GM19023 (cell line): ENCODE measurements around the gene INF2.

Experiments
- ATAC-seq: cut with Tn5 transposase; IDR thresholded peaks from one replicate; pipeline ENCODE4 v1.9.1; 2021; ENCODE audit warnings: mild to moderate bottlenecking, moderate library complexity; ENCODE audit not compliant: unreplicated experiment

INF2 gene

DNA sequence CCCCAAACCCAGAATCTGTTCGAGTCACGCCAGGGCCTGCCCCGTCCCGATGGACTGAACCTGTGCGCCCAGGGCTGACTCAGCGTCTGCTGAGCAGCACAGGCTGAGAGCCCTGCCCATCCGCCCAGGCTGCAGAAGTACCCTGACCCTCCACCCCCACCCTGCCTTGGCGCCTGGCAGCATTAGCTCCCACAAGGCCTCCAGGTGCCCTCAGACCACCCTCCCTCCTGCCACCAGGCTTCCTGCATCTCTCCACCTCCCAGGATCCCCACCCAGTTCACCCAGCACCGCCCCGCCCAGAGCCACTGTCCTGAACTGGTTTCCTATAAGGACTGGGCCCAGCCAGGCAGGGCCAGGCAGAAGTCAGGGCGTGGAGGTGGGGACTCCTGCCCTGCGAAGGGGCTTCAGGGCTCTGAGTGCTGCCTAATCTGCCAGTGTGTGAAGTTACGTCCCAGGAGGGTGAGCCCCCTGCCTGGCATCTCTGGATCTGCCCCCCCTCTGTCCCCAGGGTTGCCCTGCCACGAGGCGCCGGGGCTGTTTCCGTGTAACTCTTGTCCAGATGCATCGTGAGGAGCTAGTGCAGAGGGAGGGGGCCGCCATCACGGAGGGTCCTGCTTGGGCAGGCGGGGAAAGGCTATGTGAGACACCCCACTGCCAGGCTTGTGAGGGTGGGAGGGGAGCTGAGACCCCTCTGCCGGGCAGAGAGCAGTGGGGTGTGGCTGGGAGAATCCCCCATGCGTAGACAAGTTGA lies 43.7 kb downstream of the INF2 start:
- no peak for ATAC-seq

DNA sequence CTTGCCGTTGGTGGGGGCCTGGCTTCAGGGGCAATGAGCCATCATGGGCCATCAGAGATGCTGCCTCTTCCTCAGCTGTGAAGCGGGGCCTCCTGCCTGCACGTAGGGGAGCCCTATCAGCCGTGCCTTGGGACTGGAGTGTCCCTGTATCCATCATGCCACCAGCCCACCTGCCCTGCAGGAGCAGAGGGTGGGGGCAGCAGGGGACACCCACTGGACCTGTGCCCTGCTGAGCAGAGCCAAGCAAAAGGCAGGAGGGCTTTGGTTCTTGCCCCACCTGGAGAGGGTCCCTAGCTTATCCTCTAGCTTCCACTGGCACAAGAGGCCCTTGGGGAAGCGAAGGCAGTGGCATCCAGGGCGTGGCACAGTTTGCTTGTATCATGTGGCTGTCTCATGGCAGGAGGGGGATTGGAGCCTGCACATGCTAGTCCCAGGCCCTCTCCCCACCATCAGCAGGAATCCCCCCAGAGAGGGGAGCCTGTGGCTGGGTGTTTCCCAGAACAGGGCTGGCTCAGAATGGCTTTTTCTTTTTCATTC lies 44.7 kb downstream of the INF2 start:
- ATAC-seq, result no peak

DNA sequence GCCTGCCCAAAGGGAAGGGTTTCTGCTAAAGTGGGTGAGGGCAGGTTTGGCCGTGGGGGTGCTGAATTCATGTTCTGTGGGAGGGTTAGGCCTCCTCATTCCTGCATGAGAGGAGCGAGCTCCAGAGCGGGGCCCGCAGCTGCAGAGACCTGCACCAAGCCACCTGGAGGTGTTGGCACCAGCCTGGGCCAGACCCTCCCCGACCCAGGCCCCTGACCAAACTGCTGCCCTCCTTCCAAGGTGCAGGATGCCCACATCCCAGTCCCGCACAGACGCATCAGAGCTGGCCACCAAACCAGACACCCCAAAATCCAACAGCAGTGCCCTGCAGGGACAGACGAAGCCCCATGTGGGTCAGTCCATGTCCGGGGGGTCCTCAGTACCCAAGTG lies 45.2 kb downstream of the INF2 start:
- ATAC-seq, result no peak

DNA sequence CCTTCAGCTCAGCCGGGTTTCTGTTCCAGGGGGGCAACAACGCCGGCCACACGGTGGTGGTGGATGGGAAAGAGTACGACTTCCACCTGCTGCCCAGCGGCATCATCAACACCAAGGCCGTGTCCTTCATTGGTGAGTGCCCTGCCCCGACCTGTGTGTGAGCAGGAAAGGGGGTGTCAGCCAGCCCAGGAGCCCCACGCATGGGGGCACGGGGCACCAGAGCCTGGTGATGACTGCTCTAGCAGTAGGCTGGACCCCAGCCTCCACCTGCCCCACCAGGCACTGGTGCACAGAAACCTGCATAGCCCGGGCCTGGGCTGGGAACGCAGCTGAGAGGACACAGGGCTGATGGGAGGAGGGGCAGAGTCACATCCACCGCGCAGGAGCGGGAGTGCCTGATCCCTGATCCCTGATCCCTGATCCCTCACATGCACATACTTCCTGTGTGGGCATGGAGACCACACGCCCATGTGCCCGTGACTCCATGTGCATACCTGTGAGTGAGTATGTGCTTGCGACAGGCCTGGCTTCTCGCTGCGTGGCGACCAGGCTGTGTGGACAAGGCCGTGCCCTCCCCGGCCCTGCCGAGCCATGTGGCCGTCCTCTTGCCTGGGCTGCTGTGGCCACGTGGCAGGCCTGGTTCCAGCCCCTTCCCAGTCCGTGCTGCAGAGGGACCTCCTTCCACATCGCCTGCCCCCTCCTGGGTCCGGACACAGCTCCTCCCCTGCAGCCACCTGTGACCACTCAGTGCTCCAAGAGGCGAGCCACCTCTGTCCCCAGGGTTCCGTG lies 45.8 kb downstream of the INF2 start:
- no peak for ATAC-seq

DNA sequence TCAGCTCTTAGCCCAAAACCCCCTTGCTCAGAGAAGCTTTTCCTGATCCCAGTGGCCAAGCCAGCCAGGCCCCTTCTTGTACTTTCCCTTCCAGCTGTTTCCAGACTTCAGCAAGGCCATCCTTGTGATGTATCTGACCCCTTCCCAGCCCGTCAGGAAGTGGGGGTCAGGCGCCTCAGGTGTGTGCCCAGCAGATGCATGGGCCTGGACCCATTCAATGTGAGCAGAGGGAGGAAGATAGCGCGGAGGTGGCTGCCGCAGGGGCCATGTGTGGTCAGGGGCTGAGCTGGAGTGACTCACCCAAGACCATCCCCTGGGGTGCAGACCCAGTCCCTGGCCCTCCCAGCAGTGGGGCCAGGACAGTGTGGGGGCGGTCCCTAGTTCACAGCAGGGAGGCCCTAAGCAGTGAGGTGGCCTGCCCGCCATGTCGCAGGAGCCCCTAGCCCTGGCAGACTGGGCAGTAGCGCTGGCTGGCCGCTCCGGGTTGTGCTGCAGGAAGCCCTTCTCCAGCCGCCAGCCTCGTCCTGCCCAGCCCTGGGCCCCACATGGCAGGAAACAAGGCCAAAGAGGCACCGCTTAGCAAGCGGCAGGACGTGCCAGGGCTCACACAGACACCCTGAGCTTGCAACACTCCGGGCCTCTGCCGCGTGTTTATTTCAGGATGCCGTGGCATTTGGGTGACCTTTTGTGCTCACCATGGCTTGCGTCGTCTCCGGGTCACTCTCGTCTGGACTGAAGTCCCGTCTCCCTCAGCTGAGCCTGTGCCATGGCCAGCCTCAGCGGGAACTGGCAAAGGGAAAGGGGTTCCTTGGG lies 46.6 kb downstream of the INF2 start:
- no peak for ATAC-seq

DNA sequence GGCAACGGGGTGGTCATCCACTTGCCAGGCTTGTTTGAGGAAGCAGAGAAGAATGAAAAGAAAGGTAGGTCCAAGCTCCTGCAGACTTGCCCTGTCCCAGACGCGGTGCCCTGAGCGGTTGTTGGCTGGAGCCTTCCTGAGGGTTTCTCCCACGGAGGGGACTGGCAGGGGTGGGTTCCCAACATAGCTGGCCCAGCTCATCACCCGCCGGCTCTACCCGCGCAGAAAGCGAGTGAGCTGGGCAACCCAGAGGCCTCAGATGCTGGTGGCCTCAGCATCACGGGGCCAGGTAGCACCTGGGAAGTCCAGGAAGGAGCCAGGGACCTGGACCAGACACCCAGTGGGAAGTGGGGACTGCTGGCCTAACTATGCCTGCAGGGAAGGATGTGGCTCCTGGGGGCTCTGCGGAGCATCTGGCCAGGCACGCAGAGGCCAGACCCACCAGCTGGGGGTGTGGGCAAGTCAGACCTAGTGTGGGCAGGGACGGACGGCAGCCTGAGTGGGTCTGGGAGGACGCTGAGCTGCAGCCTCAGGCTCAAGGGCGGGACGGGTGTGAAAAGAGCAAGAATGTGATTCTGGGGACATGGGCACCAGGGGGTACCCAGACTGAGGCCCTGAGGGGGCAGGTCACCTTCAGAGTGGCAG lies 49.1 kb downstream of the INF2 start:
- no peak for ATAC-seq

DNA sequence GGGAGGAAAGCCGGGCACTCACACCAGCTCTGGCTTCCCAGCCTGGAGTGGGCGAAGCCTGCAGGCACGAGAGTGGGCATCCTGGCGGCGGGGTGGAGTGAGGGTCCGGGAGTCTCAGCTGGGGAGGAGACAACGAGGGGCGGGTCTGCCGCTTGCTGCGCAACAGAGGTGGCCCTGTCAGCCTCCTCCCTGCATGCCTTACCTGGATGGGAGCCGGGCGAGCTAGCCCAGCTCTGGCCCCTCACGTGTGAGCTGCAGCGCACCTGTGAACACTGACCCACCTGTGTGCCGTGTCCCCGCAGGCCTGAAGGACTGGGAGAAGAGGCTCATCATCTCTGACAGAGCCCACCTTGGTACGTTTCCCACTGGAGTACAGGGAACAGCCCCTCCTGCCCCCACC lies 49.6 kb downstream of the INF2 start:
- no peak for ATAC-seq

DNA sequence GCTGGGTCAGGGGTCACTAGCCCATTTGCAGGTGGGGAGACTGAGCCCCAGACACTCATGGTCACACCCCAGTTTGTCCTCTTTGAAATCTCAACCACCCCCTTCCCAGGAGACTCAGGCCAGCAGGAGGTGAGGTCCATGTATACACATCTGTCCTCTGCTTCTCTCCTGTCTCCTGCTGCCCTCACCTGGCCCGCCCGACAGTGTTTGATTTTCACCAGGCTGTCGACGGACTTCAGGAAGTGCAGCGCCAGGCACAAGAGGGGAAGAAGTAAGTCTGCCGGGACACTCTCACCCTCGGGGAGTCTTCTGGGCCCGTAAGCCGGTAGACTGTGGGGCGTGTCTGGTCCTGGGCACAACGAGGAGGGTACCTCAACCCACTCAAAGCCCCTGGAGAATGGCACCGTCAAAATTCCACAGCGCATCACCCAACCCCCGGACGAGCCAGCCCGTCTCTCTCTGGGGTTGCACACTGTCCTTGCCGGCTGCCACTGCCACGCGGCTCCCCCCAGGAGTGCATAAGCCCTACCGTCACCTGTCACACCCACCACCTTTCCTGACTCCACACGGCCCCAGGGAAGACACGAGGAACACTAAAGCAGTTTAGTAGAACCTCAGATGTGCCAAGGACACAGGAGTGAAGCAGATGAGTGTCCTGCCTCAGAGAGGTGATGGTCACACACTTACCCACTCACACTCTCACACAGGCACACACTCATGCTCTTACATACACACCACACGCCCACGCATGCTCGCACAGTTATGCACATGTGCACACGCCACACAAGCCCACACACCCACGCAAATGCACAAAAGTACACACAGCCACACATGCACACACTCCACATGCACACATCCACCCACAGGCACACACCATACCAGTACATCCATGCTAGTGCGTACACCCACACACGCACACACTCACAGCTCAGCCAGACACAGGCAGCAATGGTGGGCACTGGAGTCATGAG lies 50.4 kb downstream of the INF2 start:
- no peak for ATAC-seq

DNA sequence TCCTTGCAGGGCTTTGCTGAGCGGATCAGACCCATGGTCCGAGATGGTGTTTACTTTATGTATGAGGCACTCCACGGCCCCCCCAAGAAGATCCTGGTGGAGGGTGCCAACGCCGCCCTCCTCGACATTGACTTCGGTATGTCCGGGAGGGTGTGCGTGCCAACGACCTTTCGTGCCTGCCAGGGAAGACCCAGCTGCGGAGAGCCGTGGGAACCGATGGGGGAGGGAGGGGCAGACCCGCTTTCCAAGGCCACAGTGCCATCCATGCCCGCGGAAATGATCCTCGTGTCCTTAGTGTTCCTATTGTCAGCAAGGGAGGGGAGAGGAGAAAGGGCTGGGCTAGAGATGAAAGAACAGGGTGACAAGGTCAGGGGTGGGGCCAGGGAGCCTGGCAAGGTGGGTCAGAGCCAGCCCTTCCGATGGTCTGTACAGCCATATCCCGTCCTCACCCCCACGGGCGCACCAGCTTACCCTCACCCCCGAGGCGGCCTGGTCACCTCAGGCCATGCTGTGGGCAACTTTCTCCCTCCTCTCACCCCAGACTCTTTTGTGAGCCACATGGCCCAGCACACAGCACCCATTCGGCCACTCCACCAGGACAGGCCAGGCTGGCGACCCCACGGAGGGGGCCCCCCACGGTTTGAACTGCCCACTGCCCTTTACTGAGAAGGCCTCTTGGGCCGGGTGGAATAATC lies 51.8 kb downstream of the INF2 start:
- ATAC-seq, result no peak

DNA sequence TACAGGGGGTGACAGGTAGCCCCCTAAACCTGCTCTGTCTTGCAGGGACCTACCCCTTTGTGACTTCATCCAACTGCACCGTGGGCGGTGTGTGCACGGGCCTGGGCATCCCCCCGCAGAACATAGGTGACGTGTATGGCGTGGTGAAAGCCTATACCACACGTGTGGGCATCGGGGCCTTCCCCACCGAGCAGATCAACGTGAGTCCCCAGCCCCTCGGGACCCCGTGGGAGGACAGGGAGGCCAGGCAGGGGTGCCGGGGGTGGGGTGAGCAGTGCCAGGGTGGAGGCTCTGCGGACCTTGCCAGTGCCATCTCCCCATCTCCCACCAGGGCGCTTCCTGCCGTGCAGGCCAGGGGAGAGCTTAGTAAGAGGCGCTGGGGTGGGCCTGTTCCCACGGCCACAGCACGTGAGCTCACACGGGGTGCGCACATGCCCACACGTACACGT lies 52.4 kb downstream of the INF2 start:
- no peak for ATAC-seq

DNA sequence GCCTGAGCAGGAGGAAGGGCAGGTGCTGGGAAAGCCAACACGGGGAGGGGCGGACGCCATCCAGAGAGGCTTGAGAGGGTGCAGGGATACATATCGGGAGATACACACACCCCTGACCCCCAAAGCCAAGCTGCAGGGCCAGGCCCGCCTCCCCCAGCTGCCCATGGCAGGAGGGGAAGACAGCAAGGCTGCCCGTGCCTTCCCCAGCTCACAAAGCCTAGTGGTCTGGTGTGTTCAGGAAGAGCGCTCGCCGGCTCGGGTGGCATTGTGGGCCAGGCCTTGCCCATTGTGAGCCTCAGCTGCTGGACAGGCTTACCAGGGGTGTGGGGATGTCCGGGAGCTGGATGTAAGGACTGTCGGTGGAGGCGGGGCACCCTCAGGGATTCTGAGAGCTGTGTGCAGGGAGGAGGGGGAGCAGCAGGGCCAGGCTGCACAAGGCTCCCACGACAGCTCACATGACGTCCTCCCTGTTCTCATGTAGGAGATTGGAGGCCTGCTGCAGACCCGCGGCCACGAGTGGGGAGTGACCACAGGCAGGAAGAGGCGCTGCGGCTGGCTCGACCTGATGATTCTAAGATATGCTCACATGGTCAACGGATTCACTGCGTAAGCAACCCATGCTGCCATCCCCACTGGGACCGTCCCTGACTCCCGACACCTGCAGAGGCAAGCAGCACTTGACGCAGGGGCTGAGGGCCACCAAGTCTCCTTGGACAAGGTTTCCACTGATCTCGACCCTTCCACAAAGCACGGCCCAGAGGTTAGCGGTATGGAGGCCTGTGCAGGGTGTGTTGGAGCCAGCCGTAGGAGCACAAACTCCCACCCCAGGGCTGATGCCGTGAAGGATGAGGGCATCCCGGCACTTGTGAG lies 53.4 kb downstream of the INF2 start:
- no peak for ATAC-seq

DNA sequence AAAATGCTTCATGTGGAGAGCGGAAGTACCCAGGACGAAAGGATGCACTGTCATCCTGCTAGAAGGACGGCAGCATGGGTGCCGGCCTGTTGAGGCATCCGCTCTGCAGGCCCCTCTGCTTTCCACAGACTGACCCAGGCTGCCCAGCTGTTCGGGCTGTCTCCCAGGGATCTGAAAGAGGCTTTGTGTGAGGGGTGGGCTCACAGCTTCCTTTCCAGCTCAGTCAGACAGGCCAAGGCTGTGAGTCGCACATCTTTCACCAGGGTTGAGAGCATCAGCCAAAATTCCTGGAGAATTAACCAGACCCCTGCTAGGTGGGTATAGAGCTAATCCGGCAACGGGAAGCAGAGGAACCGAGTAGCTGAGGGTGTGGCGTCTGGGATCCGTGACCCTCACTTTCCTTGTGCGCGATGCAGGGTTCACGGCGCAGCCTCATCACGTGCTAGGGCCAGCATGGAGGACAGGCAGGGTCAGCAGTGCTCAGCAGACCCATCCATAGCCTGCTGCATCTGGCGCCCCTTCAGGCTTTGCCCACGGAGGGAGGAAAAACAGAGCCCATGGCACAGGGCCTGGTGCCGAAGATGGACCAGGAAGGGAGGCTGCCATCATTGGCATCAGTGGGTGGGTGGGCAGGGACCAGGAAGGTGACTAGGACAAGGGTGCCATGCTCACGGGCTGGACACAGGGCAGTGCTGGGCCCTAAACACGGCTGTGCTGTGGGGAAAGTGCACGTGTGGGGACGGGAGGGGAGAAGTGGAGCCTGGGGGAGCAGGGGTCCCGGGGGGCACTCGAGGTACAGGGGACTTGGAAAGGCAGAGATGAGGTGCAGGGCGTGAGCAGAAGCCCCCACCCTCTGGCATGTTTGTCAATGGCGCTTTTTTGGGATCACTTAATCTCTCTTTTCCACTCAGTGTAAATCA lies 54.3 kb downstream of the INF2 start:
- ATAC-seq, result no peak

DNA sequence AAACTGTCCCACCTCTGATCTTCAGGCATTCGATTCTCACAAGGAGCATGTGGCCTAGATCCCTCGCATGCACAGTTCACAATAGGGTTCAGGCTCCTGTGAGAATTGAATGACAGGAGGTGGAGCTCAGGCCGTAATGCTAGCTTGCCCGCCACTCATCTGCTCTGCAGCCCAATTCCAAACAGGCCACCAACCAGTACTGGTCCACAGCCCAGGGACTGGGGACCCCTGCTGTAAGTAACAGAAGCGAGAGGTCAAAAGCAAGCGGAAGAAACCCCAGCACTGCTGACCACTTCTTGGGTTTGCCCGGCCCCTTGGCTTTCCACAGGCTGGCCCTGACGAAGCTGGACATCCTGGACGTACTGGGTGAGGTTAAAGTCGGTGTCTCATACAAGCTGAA lies 55.1 kb downstream of the INF2 start:
- no peak for ATAC-seq

DNA sequence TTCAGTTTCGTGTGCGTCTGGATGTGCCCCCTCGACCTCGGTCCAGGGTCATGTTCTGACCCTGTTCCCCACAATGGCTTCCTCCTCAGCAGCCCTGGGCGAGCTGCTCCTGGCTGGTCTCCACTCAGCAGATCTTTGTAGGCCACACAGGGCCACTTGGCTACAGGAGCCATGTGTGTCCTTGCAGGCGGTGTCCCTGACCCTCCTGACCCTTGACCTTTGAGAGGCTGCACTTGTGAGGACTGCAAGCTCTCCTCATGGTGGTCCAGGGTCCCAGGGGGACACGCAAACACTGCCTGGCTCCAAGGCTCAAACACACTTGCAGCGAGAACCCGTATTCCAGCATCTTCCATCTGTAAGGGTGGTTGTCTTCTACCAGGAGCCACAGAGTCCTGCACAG lies 56.0 kb downstream of the INF2 start:
- ATAC-seq, result no peak

DNA sequence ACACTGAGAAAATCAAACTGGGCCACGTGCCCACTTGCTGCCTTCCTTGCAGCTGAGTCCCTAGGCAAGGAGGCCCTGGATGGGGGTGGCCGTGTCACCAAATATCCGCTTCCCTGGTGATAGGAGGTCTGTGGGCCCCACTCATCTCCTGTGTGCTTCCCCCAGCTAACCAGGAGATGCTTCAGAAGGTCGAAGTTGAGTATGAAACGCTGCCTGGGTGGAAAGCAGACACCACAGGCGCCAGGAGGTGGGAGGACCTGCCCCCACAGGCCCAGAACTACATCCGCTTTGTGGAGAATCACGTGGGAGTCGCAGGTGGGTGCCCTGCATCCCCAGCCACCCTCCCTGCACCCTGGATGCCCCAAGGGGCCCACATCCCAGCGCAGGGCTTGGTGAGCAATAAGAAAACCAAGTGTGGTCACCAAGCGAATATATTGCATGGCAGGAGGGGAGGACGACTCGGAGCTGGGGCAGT lies 56.7 kb downstream of the INF2 start:
- no peak for ATAC-seq

DNA sequence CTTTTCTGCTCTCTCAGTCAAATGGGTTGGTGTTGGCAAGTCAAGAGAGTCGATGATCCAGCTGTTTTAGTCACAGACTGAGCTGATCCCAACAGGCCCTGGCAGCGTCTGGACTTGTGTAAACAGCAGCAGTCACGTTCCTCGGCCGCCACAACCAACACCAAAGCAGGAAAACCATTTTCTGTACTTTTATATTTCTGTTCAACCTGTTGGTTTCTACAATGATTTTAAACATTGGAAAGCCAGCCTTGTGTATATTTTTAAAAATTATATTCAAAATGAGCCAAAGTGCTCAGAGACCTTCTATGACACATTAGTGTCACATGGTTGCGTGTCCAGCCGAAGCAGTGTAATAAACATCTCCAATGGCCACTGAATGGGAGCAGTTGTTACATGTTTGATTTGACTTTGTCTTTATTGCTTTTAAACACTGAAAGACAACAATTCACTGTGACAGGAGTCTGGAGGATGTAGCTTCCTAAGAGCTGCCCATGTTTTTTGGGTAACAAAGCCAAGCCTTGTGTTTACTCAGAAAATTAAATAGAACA lies 57.6 kb downstream of the INF2 start:
- no peak for ATAC-seq

DNA sequence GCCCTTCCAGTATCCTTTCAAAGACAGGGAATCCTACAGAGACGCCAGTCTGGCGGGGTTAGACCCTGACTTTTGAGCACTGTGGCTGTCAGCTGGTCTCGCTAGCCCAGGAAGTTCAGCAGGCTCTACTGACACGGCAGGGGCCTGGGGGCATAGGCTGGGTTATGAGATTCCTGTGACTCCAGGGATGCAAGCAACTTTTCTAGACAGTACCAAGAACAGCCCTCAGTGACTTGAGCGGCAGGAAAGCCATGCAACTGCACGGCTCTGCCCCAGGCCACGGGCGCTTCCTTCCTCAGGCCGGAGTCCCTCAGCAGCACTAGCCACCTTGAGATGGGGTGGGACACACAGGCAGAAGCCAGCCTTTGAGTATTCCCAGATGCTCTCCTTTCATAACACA lies 58.5 kb downstream of the INF2 start:
- ATAC-seq, result no peak
